ENCODE data around the gene ARL14EP. TPM values are rescaled to one million over a fixed set of nuclear protein-coding genes. Genes with fewer than 3 reads are reported as not detected.

Gene ARL14EP
- polyA plus RNA-seq, 1 donor (not counting 4 experiments of a cell fraction or from before 2014, with no cell fraction given), result 32.6 TPM

- no peak for TF ChIP-seq EZH2 (IDR thresholded peaks at IDR 0.05; ENCODE audit: low read length)
- TF ChIP-seq CTCF (optimal IDR thresholded peaks at IDR 0.05 in 1 of 3, IDR thresholded peaks at IDR 0.05 in 1 of 3, conservative IDR thresholded peaks at IDR 0.05 in 1 of 3; ENCODE audit: extremely low read depth in 1 of 3, insufficient read depth in 2 of 3, low read length in 3 of 3), result no peak
- Histone ChIP-seq H3K27me3 (ENCODE audit: control insufficient read depth, extremely low read depth, insufficient read depth, low read length) (no peaks in the 10 kb centered on the region), H3K4me2 (ENCODE audit: control insufficient read depth, extremely low read depth, insufficient read depth, low read depth, low read length) (no peak overlapping the region), H3K9me3 (ENCODE audit: control insufficient read depth, low read depth, low read length) (no peaks in the 10 kb centered on the region), H3K9ac (ENCODE audit: control insufficient read depth, extremely low read depth, insufficient read depth, low read length) (no peak overlapping the region), H3K9me1 (ENCODE audit: control insufficient read depth, extremely low read depth, insufficient read depth, low read length) (no peaks in the 10 kb centered on the region), H3K79me2 (ENCODE audit: control insufficient read depth, insufficient read depth, low read length) (no peaks in the 10 kb centered on the region), H3K4me1 (ENCODE audit: control insufficient read depth, extremely low read depth, insufficient read depth, low read length) (no peaks in the 10 kb centered on the region), H3K27ac (ENCODE audit: control insufficient read depth, insufficient read depth, low read length) (no peak overlapping the region), H3K4me3 (ENCODE audit: control insufficient read depth in 2 of 3, extremely low read depth in 1 of 3, insufficient read depth in 2 of 3, low read depth in 1 of 3, low read length in 3 of 3) (no peak overlapping the region), H3K36me3 (ENCODE audit: control insufficient read depth in 2 of 2, extremely low read depth in 1 of 2, insufficient read depth in 2 of 2, low read length in 2 of 2) (no peaks in the 10 kb centered on the region), H4K20me1 (ENCODE audit: control insufficient read depth, extremely low read depth, insufficient read depth, low read length) (no peaks in the 10 kb centered on the region), H2AFZ (ENCODE audit: control insufficient read depth, low read length) (no peak overlapping the region)
- DNase-seq (ENCODE audit: low read depth, low spot score) (no peak), FAIRE-seq (no peak)
- dilution Hi-C loops (cut with MboI; ENCODE audit: extremely low pct_ligation_motif_present, low sequenced_read_pairs), result no loop called here
These were observed 43.1 kb upstream of the ARL14EP start for GRCh38 chr11:30279796-30280195.

DNA sequence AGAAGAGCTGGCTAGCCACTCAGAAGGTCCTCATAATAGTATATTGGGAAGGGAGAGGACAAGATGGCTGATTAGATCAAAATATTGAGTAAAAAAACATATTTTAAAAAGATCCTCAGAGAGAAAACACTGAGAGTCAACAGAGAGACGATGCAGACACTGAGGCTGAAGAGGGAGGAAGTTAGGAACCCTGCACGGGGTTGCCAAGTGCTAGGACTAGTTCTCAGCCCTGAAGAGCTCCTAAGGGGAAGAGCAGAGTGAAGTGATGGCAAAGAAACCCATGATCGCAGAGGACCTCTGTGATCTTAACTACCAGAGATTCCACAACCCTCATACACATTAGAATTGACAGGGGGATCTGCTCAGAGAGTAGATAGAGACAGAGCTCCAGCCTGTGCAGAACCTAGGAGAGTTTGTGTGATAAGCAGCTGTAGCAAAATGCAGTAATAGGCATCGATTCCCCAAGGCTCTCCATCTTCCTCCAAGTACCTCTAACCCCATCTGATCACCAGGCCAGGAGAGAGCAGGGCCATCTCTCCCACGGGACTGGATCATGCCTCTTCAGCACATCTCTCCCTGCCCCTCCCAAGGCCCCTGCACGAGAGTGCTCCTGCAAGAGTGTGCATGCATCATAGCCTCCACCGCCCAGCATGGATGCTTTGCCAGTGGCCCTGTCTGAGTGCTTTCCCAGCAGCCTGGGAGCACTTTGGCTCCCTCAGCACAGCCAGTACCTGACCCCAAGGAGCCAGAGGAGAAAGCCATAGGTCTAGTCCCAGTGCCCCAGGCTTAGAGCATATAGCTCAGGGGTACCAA, 41.2 kb upstream of the ARL14EP start:
- DNase-seq (ENCODE audit: low read depth, low spot score) (no peak), FAIRE-seq (no peak)
- no peaks in the 10 kb centered on the region for H3K9me1 ChIP-seq (ENCODE audit: control insufficient read depth, extremely low read depth, insufficient read depth, low read length)
- H3K4me3 ChIP-seq (ENCODE audit: control insufficient read depth in 2 of 3, extremely low read depth in 1 of 3, insufficient read depth in 2 of 3, low read depth in 1 of 3, low read length in 3 of 3), result no peak overlapping the region
- no peaks in the 10 kb centered on the region for H3K9me3 ChIP-seq (ENCODE audit: control insufficient read depth, low read depth, low read length)
- no peaks in the 10 kb centered on the region for H4K20me1 ChIP-seq (ENCODE audit: control insufficient read depth, extremely low read depth, insufficient read depth, low read length)
- no peaks in the 10 kb centered on the region for H3K27me3 ChIP-seq (ENCODE audit: control insufficient read depth, extremely low read depth, insufficient read depth, low read length)
- no peaks in the 10 kb centered on the region for H3K79me2 ChIP-seq (ENCODE audit: control insufficient read depth, insufficient read depth, low read length)
- H3K27ac ChIP-seq (ENCODE audit: control insufficient read depth, insufficient read depth, low read length), result no peak overlapping the region
- H3K36me3 ChIP-seq (ENCODE audit: control insufficient read depth in 2 of 2, extremely low read depth in 1 of 2, insufficient read depth in 2 of 2, low read length in 2 of 2), result no peaks in the 10 kb centered on the region
- TF ChIP-seq CTCF (optimal IDR thresholded peaks at IDR 0.05 in 1 of 3, IDR thresholded peaks at IDR 0.05 in 1 of 3, conservative IDR thresholded peaks at IDR 0.05 in 1 of 3; ENCODE audit: extremely low read depth in 1 of 3, insufficient read depth in 2 of 3, low read length in 3 of 3) (no peak), EZH2 (IDR thresholded peaks at IDR 0.05; ENCODE audit: low read length) (no peak)
- H3K9ac ChIP-seq (ENCODE audit: control insufficient read depth, extremely low read depth, insufficient read depth, low read length), result no peak overlapping the region
- dilution Hi-C loops (cut with MboI; ENCODE audit: extremely low pct_ligation_motif_present, low sequenced_read_pairs), result no loop called here
- H2AFZ ChIP-seq (ENCODE audit: control insufficient read depth, low read length), result no peak overlapping the region
- H3K4me2 ChIP-seq (ENCODE audit: control insufficient read depth, extremely low read depth, insufficient read depth, low read depth, low read length), result no peak overlapping the region
- no peaks in the 10 kb centered on the region for H3K4me1 ChIP-seq (ENCODE audit: control insufficient read depth, extremely low read depth, insufficient read depth, low read length)

Data from keratinocyte (primary cell).